NB4 (cell line): ENCODE data around the gene TAP2.
A peak's percentile ranks its signal among the peaks of the same experiment; 100 is the strongest.

ENCODE experiments used
- DNase-seq: peaks from one replicate; pipeline ENCODE4 v3.0.0; 2010; ENCODE audit warnings: low read depth
- H3K4me3 ChIP-seq: one replicate; pipeline ENCODE4 v1.5.1; 2011; ENCODE audit warnings: mild to moderate bottlenecking, low read depth, low read length, moderate library complexity
- CTCF ChIP-seq: IDR thresholded peaks from one replicate; pipeline ENCODE4 v1.5.1; 2012; ENCODE audit warnings: low read depth, low read length
- MAX ChIP-seq: IDR thresholded peaks from 2 replicates; pipeline ENCODE4 v1.6.1; 2011; ENCODE audit warnings: low read depth, low read length
- MYC ChIP-seq: IDR thresholded peaks from 2 replicates; pipeline ENCODE4 v1.6.1; 2011; ENCODE audit warnings: low read depth, low read length
- POLR2A ChIP-seq: IDR thresholded peaks from 2 replicates; pipeline ENCODE4 v1.6.1; 2011; ENCODE audit warnings: mild to moderate bottlenecking; ENCODE audit not compliant: insufficient read length; ENCODE audit errors: extremely low read depth

Gene TAP2

DNA sequence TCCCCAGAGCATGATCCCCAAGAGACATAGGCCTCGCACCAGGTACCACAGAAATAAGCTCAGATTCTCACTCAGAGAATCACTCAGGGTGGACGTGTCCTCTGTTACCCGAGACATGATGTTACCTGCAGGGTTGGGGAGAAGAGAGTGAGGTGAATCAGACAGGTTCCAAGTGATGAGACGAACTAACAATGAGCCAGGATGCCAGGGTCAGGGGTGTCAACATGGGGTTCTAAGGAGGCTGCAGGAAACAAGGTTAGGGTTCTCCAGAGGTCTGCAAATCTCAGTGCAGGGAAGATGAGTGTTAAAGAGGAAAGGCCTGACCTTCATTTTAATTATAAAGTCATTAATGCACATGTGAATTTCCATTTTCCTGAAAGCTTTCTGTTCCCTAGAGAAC is 12.5 kb upstream of the TAP2 start:
- TF ChIP-seq MYC: no peak
- no peak for TF ChIP-seq CTCF
- TF ChIP-seq MAX: no peak
- TF ChIP-seq POLR2A: no peak
- no peak for DNase-seq
- no peak overlapping the region for H3K4me3 ChIP-seq

DNA sequence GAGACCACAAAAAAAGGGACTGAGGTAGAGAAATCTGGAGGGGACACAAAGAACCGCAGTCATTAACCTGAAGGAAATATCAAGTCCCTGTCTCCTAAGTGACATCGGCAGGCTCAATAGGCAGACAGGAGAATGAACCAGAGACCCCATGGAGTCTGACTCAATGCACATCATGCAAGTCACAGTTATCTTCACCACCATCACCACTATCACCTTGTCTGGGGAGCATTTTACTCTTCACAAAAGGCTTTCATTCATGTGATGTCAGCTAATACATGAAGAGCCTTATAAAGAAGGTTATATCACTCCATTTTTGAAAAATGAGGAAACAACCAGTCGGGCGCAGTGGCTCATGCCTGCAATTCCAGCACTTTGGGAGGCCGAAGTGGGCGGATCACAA is 10.6 kb upstream of the TAP2 start:
- no peak overlapping the region for H3K4me3 ChIP-seq
- TF ChIP-seq MYC (no peak), MAX (no peak), CTCF (no peak), POLR2A (no peak)
- DNase-seq: no peak

GRCh38 chr6:32847795-32848194 is 9.3 kb upstream of the TAP2 start:
- no peak for TF ChIP-seq CTCF
- no peak for TF ChIP-seq MYC
- TF ChIP-seq MAX: no peak
- no peak for TF ChIP-seq POLR2A
- no peak overlapping the region for H3K4me3 ChIP-seq
- DNase-seq: no peak

- no peak for DNase-seq
- TF ChIP-seq MAX (no peak), POLR2A (no peak), CTCF (no peak), MYC (no peak)
- H3K4me3 ChIP-seq: no peak overlapping the region
Measured at GRCh38 chr6:32847004-32847403, 8.5 kb upstream of the TAP2 start.

DNA sequence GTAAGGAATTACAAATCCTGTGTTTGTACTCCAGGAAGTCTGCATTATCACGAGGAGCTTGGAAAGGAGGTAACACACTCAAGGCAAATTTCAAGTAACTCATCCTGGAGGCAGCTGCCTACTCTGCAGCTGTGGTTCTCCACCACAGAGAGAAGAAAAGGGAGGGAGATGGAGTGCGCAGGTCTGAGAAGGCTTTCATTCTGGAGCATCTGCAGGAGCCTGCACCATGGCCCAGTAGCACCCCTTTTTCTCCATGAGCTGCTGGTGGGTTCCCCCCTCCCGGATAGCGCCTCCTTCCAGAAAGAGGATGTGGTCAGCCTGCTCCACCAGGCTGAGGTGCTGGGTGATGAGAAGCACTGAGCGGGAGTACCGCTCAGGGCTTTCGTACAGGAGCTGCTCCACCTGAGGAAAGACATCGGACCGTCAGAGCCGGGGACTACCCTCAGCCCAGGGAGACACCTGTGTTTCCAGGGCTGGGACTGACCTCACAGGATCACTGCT is 6.9 kb upstream of the TAP2 start:
- TF ChIP-seq MAX (peak; percentile 42), MYC (peak; percentile 54; the same call in 1 of the 2 replicates), CTCF (no peak)
- H3K4me3 ChIP-seq: peak overlapping the region; percentile 87
- DNase-seq: peak; percentile 76

- no peak for DNase-seq
- peak overlapping the region; percentile 87 for H3K4me3 ChIP-seq
- TF ChIP-seq CTCF (no peak), MYC (no peak), MAX (no peak; the same call in 1 of the 2 replicates), POLR2A (peak; percentile 68)
Measured at GRCh38 chr6:32844839-32845383, 6.4 kb upstream of the TAP2 start.
